HEK293 (cell line): ENCODE data around the gene ZBTB44.

ENCODE experiments used
- CTCF ChIA-PET: fragments of 350-600 bp; formaldehyde crosslinking; extraction: SDS; loops from one replicate; lab custom pipeline; 2021; ENCODE audit warnings: antibody characterized with exemption; lab: Yijun Ruan, JAX
- POLR2A ChIA-PET: fragments of 300-600 bp; formaldehyde crosslinking; extraction: SDS; loops from one replicate; lab custom pipeline; 2020; ENCODE audit warnings: antibody characterized with exemption, inconsistent platforms; lab: Yijun Ruan, JAX
- H3K27ac ChIP-seq: fragments of 200-500 bp; sonication (Bioruptor generic); 2 replicates; pipeline ENCODE4 v1.5.1; 2014; ENCODE audit warnings: low read depth, low read length, control low read depth, inconsistent platforms; ENCODE audit errors: extremely low read depth
- H3K36me3 ChIP-seq, 2 experiments: fragments of 200-500 bp in 1 of 2; sonication (Bioruptor generic) in 1 of 2; 1 replicate in 1 of 2; 2 replicates in 1 of 2; pipeline ENCODE4 v1.5.1; 2014 to 2017; ENCODE audit warnings: inconsistent platforms in 2 of 2, low read length in 2 of 2; ENCODE audit not compliant: control insufficient read depth in 2 of 2, insufficient read depth in 1 of 2
- H3K4me1 ChIP-seq: fragments of 200-500 bp; sonication (Bioruptor generic); 2 replicates; pipeline ENCODE4 v1.5.1; 2014; ENCODE audit warnings: mild to moderate bottlenecking, low read length, inconsistent platforms; ENCODE audit not compliant: control insufficient read depth, insufficient read depth
- H3K4me3 ChIP-seq: 2 replicates; pipeline ENCODE4 v1.5.1; 2011; ENCODE audit warnings: low read depth, mild to moderate bottlenecking, control low read depth, low read length, moderate library complexity
- H3K9me3 ChIP-seq: fragments of 200-500 bp; sonication (Bioruptor generic); 2 replicates; pipeline ENCODE4 v1.5.1; 2014; ENCODE audit warnings: low read depth, low read length, inconsistent platforms; ENCODE audit not compliant: control insufficient read depth, insufficient read depth
- SCRT1 ChIP-seq: fragments of 450-650 bp; formaldehyde crosslinking; IDR thresholded peaks from 2 replicates; pipeline ENCODE4 v1.5.1; 2016; ENCODE audit warnings: missing biosample characterization, missing genetic modification characterization, borderline replicate concordance
- YY2 ChIP-seq: fragments of 450-650 bp; formaldehyde crosslinking; IDR thresholded peaks from 2 replicates; pipeline ENCODE4 v1.5.1; 2016; ENCODE audit warnings: missing biosample characterization, missing genetic modification characterization
- ZBTB48 ChIP-seq: fragments of 450-650 bp; formaldehyde crosslinking; IDR thresholded peaks from 2 replicates; pipeline ENCODE4 v1.5.1; 2016; ENCODE audit warnings: missing biosample characterization, missing genetic modification characterization
- ZFP37 ChIP-seq: fragments of 450-650 bp; formaldehyde crosslinking; IDR thresholded peaks from 2 replicates; pipeline ENCODE4 v1.5.1; 2016; ENCODE audit warnings: missing biosample characterization, missing genetic modification characterization
- ZIC2 ChIP-seq: fragments of 450-650 bp; formaldehyde crosslinking; IDR thresholded peaks from 2 replicates; pipeline ENCODE4 v1.5.1; 2016; ENCODE audit warnings: missing biosample characterization, missing genetic modification characterization
- ZNF155 ChIP-seq: fragments of 450-650 bp; formaldehyde crosslinking; IDR thresholded peaks from 2 replicates; pipeline ENCODE4 v1.5.1; 2016; ENCODE audit warnings: missing biosample characterization, missing genetic modification characterization
- ZNF214 ChIP-seq: fragments of 450-650 bp; formaldehyde crosslinking; IDR thresholded peaks from 2 replicates; pipeline ENCODE4 v1.5.1; 2017; ENCODE audit warnings: missing biosample characterization, mild to moderate bottlenecking, missing genetic modification characterization, borderline replicate concordance
- ZNF221 ChIP-seq: fragments of 450-650 bp; formaldehyde crosslinking; IDR thresholded peaks from 2 replicates; pipeline ENCODE4 v1.5.1; 2017; ENCODE audit warnings: missing biosample characterization, missing genetic modification characterization, borderline replicate concordance
- ZNF48 ChIP-seq: fragments of 450-650 bp; formaldehyde crosslinking; IDR thresholded peaks from 2 replicates; pipeline ENCODE4 v1.5.1; 2016; ENCODE audit warnings: missing biosample characterization, missing genetic modification characterization
- ZNF530 ChIP-seq: fragments of 450-650 bp; formaldehyde crosslinking; IDR thresholded peaks from 2 replicates; pipeline ENCODE4 v1.5.1; 2016; ENCODE audit warnings: low read depth, missing biosample characterization, missing genetic modification characterization
- ZNF560 ChIP-seq: fragments of 450-650 bp; formaldehyde crosslinking; IDR thresholded peaks from 2 replicates; pipeline ENCODE4 v1.5.1; 2017; ENCODE audit warnings: missing biosample characterization, missing genetic modification characterization, borderline replicate concordance
- ZNF670 ChIP-seq: fragments of 450-650 bp; formaldehyde crosslinking; IDR thresholded peaks from 2 replicates; pipeline ENCODE4 v1.5.1; 2016; ENCODE audit warnings: missing biosample characterization, missing genetic modification characterization, low read depth
- ZNF747 ChIP-seq: fragments of 450-650 bp; formaldehyde crosslinking; IDR thresholded peaks from 2 replicates; pipeline ENCODE4 v1.5.1; 2016; ENCODE audit warnings: missing biosample characterization, missing genetic modification characterization
- ZNF792 ChIP-seq: fragments of 450-650 bp; formaldehyde crosslinking; IDR thresholded peaks from 2 replicates; pipeline ENCODE4 v1.5.1; 2016; ENCODE audit warnings: missing biosample characterization, missing genetic modification characterization
- TF ChIP-seq, protein P1 (sequence below): fragments of 450-650 bp; formaldehyde crosslinking; IDR thresholded peaks from 2 replicates; pipeline ENCODE4 v1.5.1; 2016; ENCODE audit warnings: missing biosample characterization, missing genetic modification characterization
- TF ChIP-seq, protein P2 (sequence below): fragments of 450-650 bp; formaldehyde crosslinking; IDR thresholded peaks from 2 replicates; pipeline ENCODE4 v1.5.1; 2016; ENCODE audit warnings: missing biosample characterization, missing genetic modification characterization

The ZBTB44 gene

DNA sequence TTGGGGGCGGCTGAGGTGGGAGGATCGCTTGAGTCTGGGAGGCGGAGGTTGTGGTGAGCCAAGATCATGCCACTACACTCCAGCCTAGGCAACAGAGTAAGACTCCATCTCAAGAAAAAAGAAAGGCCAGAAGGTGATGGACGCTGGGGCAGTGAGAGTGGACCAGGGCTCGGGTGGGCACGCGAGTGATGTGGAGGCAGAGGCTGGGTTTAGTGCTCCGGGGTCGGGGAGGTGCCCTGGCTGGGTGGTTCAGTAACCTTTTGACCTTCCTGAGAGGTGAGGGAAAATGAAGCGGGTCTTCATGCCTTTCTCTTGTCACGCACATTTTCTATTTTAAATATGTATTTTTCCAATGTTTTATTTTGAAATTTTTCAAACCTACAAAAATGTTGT, 110.0 kb downstream of the ZBTB44 start:
- H3K36me3 ChIP-seq, result no peaks in the 10 kb centered on the region
- POLR2A ChIA-PET, result no interaction called here
- TF ChIP-seq ZNF530 (tag by site-specific recombination), result no peak
- no peak for TF ChIP-seq ZNF560 (tag by site-specific recombination)
- TF ChIP-seq ZFP37 (tag by site-specific recombination), result no peak
- no peak for TF ChIP-seq ZNF155 (tag by site-specific recombination)
- TF ChIP-seq YY2 (tag by site-specific recombination), result no peak
- TF ChIP-seq, protein P1, sequence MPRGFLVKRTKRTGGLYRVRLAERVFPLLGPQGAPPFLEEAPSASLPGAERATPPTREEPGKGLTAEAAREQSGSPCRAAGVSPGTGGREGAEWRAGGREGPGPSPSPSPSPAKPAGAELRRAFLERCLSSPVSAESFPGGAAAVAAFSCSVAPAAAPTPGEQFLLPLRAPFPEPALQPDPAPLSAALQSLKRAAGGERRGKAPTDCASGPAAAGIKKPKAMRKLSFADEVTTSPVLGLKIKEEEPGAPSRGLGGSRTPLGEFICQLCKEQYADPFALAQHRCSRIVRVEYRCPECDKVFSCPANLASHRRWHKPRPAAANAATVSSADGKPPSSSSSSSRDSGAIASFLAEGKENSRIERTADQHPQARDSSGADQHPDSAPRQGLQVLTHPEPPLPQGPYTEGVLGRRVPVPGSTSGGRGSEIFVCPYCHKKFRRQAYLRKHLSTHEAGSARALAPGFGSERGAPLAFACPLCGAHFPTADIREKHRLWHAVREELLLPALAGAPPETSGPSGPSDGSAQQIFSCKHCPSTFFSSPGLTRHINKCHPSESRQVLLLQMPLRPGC (tag by site-specific recombination), result no peak
- TF ChIP-seq, all 188 proteins: peak for 0
- CTCF ChIA-PET, result interaction anchor here (0.7 kb wide), 2 partner anchors 61 to 657 kb away, joined by 3 to 4 read pairs; no protein-coding TSS in a partner anchor
- H3K27ac ChIP-seq, result no peak overlapping the region
- no peaks in the 10 kb centered on the region for H3K4me1 ChIP-seq
- H3K4me3 ChIP-seq, result no peak overlapping the region
- H3K9me3 ChIP-seq, result no peaks in the 10 kb centered on the region

DNA sequence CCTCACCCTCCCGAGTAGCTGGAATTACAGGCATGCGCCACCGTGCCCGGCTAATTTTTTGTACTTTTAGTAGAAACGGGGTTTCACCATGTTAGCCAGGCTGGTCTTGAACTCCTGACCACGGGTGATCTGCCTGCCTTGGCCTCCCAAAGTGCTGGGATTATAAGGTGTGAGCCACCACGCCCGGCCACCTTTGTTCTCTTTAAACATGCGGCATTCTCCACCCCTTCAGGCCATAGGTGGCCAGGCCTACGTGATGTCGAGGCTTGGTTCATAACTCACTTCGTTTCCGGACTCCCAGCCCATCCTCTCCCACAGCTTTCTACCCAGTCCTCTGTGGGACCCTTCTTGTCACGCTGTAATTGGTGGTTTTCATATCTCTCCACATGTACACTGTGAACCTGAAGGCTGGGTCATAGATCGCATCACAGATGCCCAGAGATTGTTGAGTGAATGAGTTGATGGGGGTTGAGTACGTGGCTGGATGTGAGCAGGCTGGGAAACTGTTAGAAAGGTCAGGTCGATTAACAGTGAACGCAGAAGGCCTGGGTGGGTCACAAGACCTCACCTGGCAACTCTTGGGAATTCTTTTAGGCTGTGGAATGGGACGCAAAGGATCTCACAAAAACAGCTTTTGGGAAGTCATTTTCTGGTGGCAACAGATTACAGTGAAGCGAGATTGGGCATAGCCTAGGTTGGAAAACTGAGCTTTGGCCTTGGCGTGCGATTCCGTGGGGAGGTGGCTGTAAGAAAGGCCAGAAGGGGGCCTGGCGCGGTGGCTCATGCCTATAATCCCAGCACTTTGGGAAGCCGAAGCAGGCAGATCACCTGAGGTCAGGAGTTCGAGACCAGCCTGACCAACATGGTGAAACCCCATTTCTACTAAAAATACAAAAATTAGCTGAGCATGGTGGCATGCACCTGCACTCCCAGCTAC, 110.7 kb downstream of the ZBTB44 start:
- Histone ChIP-seq H3K36me3 (no peaks in the 10 kb centered on the region), H3K4me1 (no peaks in the 10 kb centered on the region), H3K4me3 (no peak overlapping the region), H3K9me3 (no peaks in the 10 kb centered on the region), H3K27ac (no peak overlapping the region)
- POLR2A ChIA-PET, result no interaction called here
- CTCF ChIA-PET, result interaction anchor here (0.7 kb wide), 1 partner anchor 657 kb away, joined by 3 read pairs; no protein-coding TSS in a partner anchor
- no peak for TF ChIP-seq ZNF747 (tag by site-specific recombination)
- no peak for TF ChIP-seq ZNF560 (tag by site-specific recombination)
- TF ChIP-seq ZNF214 (tag by site-specific recombination), result no peak
- TF ChIP-seq ZNF792 (tag by site-specific recombination), result no peak
- no peak for TF ChIP-seq ZNF48 (tag by site-specific recombination)

DNA sequence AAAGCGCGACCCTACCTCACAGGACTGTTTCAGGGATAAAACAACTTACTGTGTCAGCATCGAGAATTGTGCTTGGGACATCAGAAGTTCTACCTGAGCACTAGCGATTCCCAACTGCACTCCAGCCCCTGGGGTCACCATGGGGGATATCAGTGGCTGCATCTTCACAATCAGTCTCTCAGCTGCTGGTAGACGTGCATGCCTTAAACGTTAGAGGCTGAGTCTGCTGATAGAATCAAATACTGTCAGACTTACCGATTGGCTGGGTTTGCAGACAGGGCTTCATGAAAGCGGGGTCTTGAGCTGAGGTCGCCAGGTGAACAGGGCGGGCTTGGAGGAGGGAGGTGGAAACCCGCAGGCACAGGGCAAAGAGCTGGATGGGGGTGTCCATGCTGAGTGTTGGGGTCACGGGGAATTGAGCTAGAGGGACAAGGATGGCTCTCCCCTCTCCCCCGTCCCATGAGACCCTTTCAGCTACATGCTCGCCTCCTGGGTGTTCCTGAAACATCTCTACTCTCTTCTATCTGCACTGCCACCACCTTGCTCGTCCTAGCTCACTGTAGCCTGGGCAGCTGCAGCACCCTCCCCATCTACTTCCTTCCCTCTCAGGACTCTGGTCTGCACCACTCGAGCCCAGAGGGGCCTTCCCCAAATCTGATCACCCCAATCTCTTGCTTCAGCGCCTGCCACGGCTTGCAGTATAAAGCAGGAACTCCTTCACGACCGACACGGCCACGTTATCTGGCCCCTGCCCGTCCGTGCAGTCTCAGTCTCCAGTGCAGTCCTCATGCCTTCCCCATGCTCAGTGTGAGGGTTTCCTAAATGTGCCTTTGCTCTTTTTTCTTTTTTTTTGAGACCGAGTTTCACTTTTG, 111.7 kb downstream of the ZBTB44 start:
- TF ChIP-seq, protein P2, sequence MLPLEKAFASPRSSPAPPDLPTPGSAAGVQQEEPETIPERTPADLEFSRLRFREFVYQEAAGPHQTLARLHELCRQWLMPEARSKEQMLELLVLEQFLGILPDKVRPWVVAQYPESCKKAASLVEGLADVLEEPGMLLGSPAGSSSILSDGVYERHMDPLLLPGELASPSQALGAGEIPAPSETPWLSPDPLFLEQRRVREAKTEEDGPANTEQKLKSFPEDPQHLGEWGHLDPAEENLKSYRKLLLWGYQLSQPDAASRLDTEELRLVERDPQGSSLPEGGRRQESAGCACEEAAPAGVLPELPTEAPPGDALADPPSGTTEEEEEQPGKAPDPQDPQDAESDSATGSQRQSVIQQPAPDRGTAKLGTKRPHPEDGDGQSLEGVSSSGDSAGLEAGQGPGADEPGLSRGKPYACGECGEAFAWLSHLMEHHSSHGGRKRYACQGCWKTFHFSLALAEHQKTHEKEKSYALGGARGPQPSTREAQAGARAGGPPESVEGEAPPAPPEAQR (tag by site-specific recombination), result no peak
- TF ChIP-seq ZIC2 (tag by site-specific recombination) (no peak), ZNF670 (tag by site-specific recombination) (no peak), SCRT1 (tag by site-specific recombination) (no peak), ZNF221 (no peak), ZBTB48 (tag by site-specific recombination) (no peak)
- Histone ChIP-seq H3K27ac (no peak overlapping the region), H3K9me3 (no peaks in the 10 kb centered on the region), H3K4me1 (no peaks in the 10 kb centered on the region), H3K4me3 (no peak overlapping the region), H3K36me3 (no peaks in the 10 kb centered on the region)
- ChIA-PET CTCF (interaction anchor here (0.6 kb wide), 1 partner anchor 61 kb away, joined by 3 read pairs; no protein-coding TSS in a partner anchor), POLR2A (no interaction called here)
